HCT116 (cell line): Measurements from ENCODE around the gene MCAT. TPM values are rescaled to one million over a fixed set of nuclear protein-coding genes. Genes with fewer than 3 reads are reported as not detected.

Experiments
- ATAC-seq: fragments of 200-7000 bp; cut with Tn5 transposase; 2 replicates; pipeline ENCODE4 v1.9.1; 2020; ENCODE audit warnings: mild to moderate bottlenecking, moderate library complexity
- BruUV-seq: library from RNA; stranded (reverse); fragments of 400-500 nt; replicated peaks from 2 replicates; lab custom pipeline; 2021; lab: Mats Ljungman, UMichigan
- CTCF ChIA-PET: fragments of 300-600 bp; sonication (Branson Sonifier 250); formaldehyde crosslinking; loops from one replicate; lab custom pipeline; 2021; ENCODE audit warnings: antibody characterized with exemption; lab: Charles Lee
- POLR2A ChIA-PET: fragments of 300-600, 350-600 bp; sonication (Branson Sonifier 250); formaldehyde crosslinking; loops from one replicate; lab custom pipeline; 2021; ENCODE audit warnings: antibody characterized with exemption; lab: Charles Lee
- RAD21 ChIA-PET, 2 experiments: fragments of 300-600 bp; sonication (Branson Sonifier 250); formaldehyde crosslinking; loops; one replicate each; lab custom pipeline; 2023; ENCODE audit warnings: low total read pairs in 2 of 2; ENCODE audit not compliant: uncharacterized antibody in 2 of 2, unreplicated experiment in 2 of 2, low non-redundant PET in 1 of 2; lab: Charles Lee
- DNase-seq: peaks from one replicate; pipeline ENCODE4 v3.0.0-alpha.2; 2010; ENCODE audit warnings: low read depth, low spot score
- H2AFZ ChIP-seq: fragments of 200-600 bp; shearing (Covaris generic), sonication (generic); 2 replicates; pipeline ENCODE4 v1.6.1; 2017; ENCODE audit warnings: low read depth, mixed run types, mixed read lengths, antibody characterized with exemption, low read length; ENCODE audit not compliant: poor library complexity, severe bottlenecking
- H3K27ac ChIP-seq: 2 replicates; pipeline ENCODE4 v1.5.1; 2012; ENCODE audit warnings: low read depth, low read length
- H3K27me3 ChIP-seq: fragments of 200-600 bp; sonication (generic); 2 replicates; pipeline ENCODE4 v1.6.1; 2016; ENCODE audit warnings: mixed run types, low read length, mixed read lengths; ENCODE audit not compliant: insufficient read depth
- H3K36me3 ChIP-seq, 2 experiments: fragments of 200-500 bp in 1 of 2; fragments of 200-600 bp in 1 of 2; sonication (Bioruptor generic) in 1 of 2; sonication (generic) in 1 of 2; 2 replicates each; pipeline versions ENCODE4 v1.5.1 to v1.6.1; 2014 to 2016; ENCODE audit warnings: low read length in 2 of 2, inconsistent platforms in 1 of 2, mixed read lengths in 1 of 2, mixed run types in 1 of 2; ENCODE audit not compliant: insufficient read depth in 2 of 2, control insufficient read depth in 1 of 2
- H3K4me1 ChIP-seq, 2 experiments: fragments of 200-600 bp in 1 of 2; sonication (generic) in 1 of 2; 2 replicates each; pipeline versions ENCODE4 v1.5.1 to v1.6.1; 2012 to 2017; ENCODE audit warnings: low read length in 2 of 2, inconsistent platforms in 1 of 2, mild to moderate bottlenecking in 1 of 2, mixed read lengths in 1 of 2, mixed run types in 1 of 2, moderate library complexity in 1 of 2; ENCODE audit not compliant: insufficient read depth in 2 of 2, control insufficient read depth in 1 of 2
- H3K4me2 ChIP-seq: fragments of 200-600 bp; sonication (generic); 2 replicates; pipeline ENCODE4 v1.6.1; 2017; ENCODE audit warnings: mixed run types, low read length, mixed read lengths
- H3K4me3 ChIP-seq, 2 experiments: fragments of 200-600 bp in 1 of 2; sonication (generic) in 1 of 2; replicated peaks in 1 of 2; 2 replicates each; pipeline ENCODE4 v1.5.1; 2011 to 2016; ENCODE audit warnings: low read length in 2 of 2, control low read depth in 1 of 2, low read depth in 1 of 2, mild to moderate bottlenecking in 1 of 2, mixed read lengths in 1 of 2, mixed run types in 1 of 2
- H3K79me2 ChIP-seq: fragments of 200-600 bp; sonication (generic); 2 replicates; pipeline ENCODE4 v1.6.1; 2017; ENCODE audit warnings: mild to moderate bottlenecking, mixed run types, low read length, moderate library complexity, mixed read lengths; ENCODE audit not compliant: insufficient read depth
- H3K9ac ChIP-seq: fragments of 200-600 bp; sonication (generic); 2 replicates; pipeline ENCODE4 v1.6.1; 2016; ENCODE audit warnings: low read length, mixed read lengths
- H3K9me2 ChIP-seq: fragments of 200-600 bp; sonication (generic), shearing (Covaris generic); 2 replicates; pipeline ENCODE4 v1.6.1; 2017; ENCODE audit warnings: mixed run types, mild to moderate bottlenecking, moderate library complexity; ENCODE audit not compliant: insufficient read depth
- H3K9me3 ChIP-seq, 2 experiments: fragments of 200-500 bp in 1 of 2; fragments of 200-600 bp in 1 of 2; sonication (Bioruptor generic) in 1 of 2; sonication (generic) in 1 of 2; 2 replicates each; pipeline ENCODE4 v1.6.1; 2014 to 2017; ENCODE audit warnings: low read length in 2 of 2, mixed read lengths in 2 of 2, inconsistent platforms in 1 of 2, low read depth in 1 of 2, mild to moderate bottlenecking in 1 of 2, mixed run types in 1 of 2, moderate library complexity in 1 of 2; ENCODE audit not compliant: control insufficient read depth in 1 of 2, insufficient read depth in 1 of 2
- H4K20me1 ChIP-seq: fragments of 200-600 bp; sonication (generic), shearing (Covaris generic); 2 replicates; pipeline ENCODE4 v1.6.1; 2017; ENCODE audit warnings: mixed run types, mild to moderate bottlenecking, moderate library complexity; ENCODE audit not compliant: insufficient read depth
- CBX3 ChIP-seq: IDR thresholded peaks from 2 replicates; pipeline ENCODE4 v1.6.1; 2012; ENCODE audit warnings: low read depth
- CTCF ChIP-seq, 3 experiments: fragments of 200-600 bp in 1 of 3; sonication (generic) in 1 of 3; IDR thresholded peaks in 2 of 3; conservative IDR thresholded peaks in 1 of 3; 2 replicates each; pipeline ENCODE4 v1.5.1; 2012 to 2017; ENCODE audit warnings: low read depth in 2 of 3, low read length in 2 of 3, antibody characterized with exemption in 1 of 3, borderline replicate concordance in 1 of 3, control low read depth in 1 of 3, mild to moderate bottlenecking in 1 of 3, mixed read lengths in 1 of 3, mixed run types in 1 of 3, moderate library complexity in 1 of 3; ENCODE audit not compliant: insufficient read depth in 1 of 3
- EGR1 ChIP-seq: IDR thresholded peaks from 2 replicates; pipeline ENCODE4 v1.6.1; 2012; ENCODE audit warnings: low read depth
- EZH2 ChIP-seq: fragments of 200-600 bp; sonication (generic); IDR thresholded peaks from 2 replicates; pipeline ENCODE4 v1.6.1; 2017; ENCODE audit warnings: antibody characterized with exemption, mixed run types
- EZH2phosphoT487 ChIP-seq: fragments of 200-600 bp; IDR thresholded peaks from 2 replicates; pipeline ENCODE4 v1.6.1; 2018; ENCODE audit warnings: antibody characterized with exemption, borderline replicate concordance
- JUND ChIP-seq: IDR thresholded peaks from 2 replicates; pipeline ENCODE4 v1.6.1; 2012
- POLR2A ChIP-seq: IDR thresholded peaks from 2 replicates; pipeline ENCODE4 v1.7.0; 2011; ENCODE audit warnings: borderline replicate concordance; ENCODE audit not compliant: insufficient read depth, insufficient read length; ENCODE audit errors: extremely low read depth
- POLR2AphosphoS5 ChIP-seq: IDR thresholded peaks from 2 replicates; pipeline ENCODE4 v1.6.1; 2011; ENCODE audit warnings: mild to moderate bottlenecking, low read depth, low read length, moderate library complexity
- RAD21 ChIP-seq: IDR thresholded peaks from 2 replicates; pipeline ENCODE4 v1.6.1; 2012; ENCODE audit warnings: low read depth, mild to moderate bottlenecking
- SIN3A ChIP-seq: IDR thresholded peaks from 2 replicates; pipeline ENCODE4 v1.6.1; 2012; ENCODE audit warnings: low read depth
- SP1 ChIP-seq: IDR thresholded peaks from 2 replicates; pipeline ENCODE4 v1.6.1; 2012; ENCODE audit warnings: low read depth
- SRF ChIP-seq: IDR thresholded peaks from 2 replicates; pipeline ENCODE4 v1.6.1; 2012; ENCODE audit warnings: low read depth
- TCF7L2 ChIP-seq: IDR thresholded peaks from 2 replicates; pipeline ENCODE4 v1.7.0; 2011; ENCODE audit warnings: borderline replicate concordance, inconsistent platforms; ENCODE audit not compliant: insufficient read depth, insufficient read length; ENCODE audit errors: extremely low read depth
- YY1 ChIP-seq: IDR thresholded peaks from 2 replicates; pipeline ENCODE4 v1.6.1; 2011; ENCODE audit warnings: low read length, low read depth, moderate library complexity, mild to moderate bottlenecking; ENCODE audit not compliant: insufficient replicate concordance; ENCODE audit errors: extremely low read depth
- ZFX ChIP-seq: fragments of 450-650 bp; IDR thresholded peaks from 2 replicates; pipeline ENCODE4 v1.6.1; 2017
- ZNF274 ChIP-seq: fragments of 200-500 bp; sonication (Bioruptor generic); IDR thresholded peaks from 2 replicates; pipeline ENCODE4 v1.6.1; 2014; ENCODE audit warnings: mild to moderate bottlenecking, low read depth, low read length, inconsistent platforms
- intact Hi-C: fragments of 100-400 bp; cut with micrococcal nuclease; formaldehyde crosslinking; loops from 2 replicates; pipeline ENCODE4 v1.10.0; 2022
- total RNA-seq: library from RNA; stranded (reverse); gene quantifications from one replicate; pipeline ENCODE4 v1.2.1, GENCODE V29; 2021; ENCODE audit not compliant: unreplicated experiment
- TF ChIP-seq, protein P1 (sequence below): IDR thresholded peaks from 2 replicates; pipeline ENCODE4 v1.6.1; 2012; ENCODE audit warnings: low read depth
- TF ChIP-seq, protein P2 (sequence below): IDR thresholded peaks from 2 replicates; pipeline ENCODE4 v1.6.1; 2012
- TF ChIP-seq, protein P3 (sequence below): IDR thresholded peaks from 2 replicates; pipeline ENCODE4 v1.6.1; 2012
- TF ChIP-seq, protein P4 (sequence below): IDR thresholded peaks from 2 replicates; pipeline ENCODE4 v1.6.1; 2011; ENCODE audit warnings: mild to moderate bottlenecking, low read length, moderate library complexity; ENCODE audit not compliant: insufficient replicate concordance; ENCODE audit errors: extremely low read depth

MCAT gene
- total RNA-seq, 1 experiment from 2014 or later = 34.8 TPM

- no TSS peak for BruUV-seq
- ATAC-seq (peak; percentile 81), DNase-seq (no peak)
- Histone ChIP-seq H2AFZ (peak within 1 kb of the TSS; percentile 77), H3K36me3 (no peaks in the 10 kb centered on the region), H3K27ac (peak within 1 kb of the TSS; percentile 74; the same call in 1 of the 2 replicates), H3K4me3 (peak within 1 kb of the TSS; percentile 65 to 83), H3K4me1 (peaks cover 8 to 18% of the 10 kb centered on the region in 2 experiments), H3K9ac (peak within 1 kb of the TSS; percentile 76), H3K9me2 (no peaks in the 10 kb centered on the region), H3K9me3 (no peaks in the 10 kb centered on the region), H4K20me1 (no peaks in the 10 kb centered on the region), H3K4me2 (peak within 1 kb of the TSS; percentile 97), H3K79me2 (peaks cover 24% of the 10 kb centered on the region; the same call in 1 of the 2 replicates), H3K27me3 (no peaks in the 10 kb centered on the region)
- POLR2A ChIA-PET = interaction anchor here (0.7 to 5.4 kb wide), 4 partner anchors 14 to 834 kb away, joined by 3 to 28 read pairs (median 4); no protein-coding TSS in a partner anchor
- RAD21 ChIA-PET = interaction anchor here in 1 of 2 experiments (0.7 kb wide), 1 partner anchor 35 kb away, joined by 4 read pairs; no protein-coding TSS in a partner anchor
- CTCF ChIA-PET = no interaction called here
- intact Hi-C loops = no loop called here
- TF ChIP-seq ZNF274 = no peak
- peak; percentile 53 for TF ChIP-seq POLR2A
- no peak for TF ChIP-seq YY1
- TF ChIP-seq, protein P1, sequence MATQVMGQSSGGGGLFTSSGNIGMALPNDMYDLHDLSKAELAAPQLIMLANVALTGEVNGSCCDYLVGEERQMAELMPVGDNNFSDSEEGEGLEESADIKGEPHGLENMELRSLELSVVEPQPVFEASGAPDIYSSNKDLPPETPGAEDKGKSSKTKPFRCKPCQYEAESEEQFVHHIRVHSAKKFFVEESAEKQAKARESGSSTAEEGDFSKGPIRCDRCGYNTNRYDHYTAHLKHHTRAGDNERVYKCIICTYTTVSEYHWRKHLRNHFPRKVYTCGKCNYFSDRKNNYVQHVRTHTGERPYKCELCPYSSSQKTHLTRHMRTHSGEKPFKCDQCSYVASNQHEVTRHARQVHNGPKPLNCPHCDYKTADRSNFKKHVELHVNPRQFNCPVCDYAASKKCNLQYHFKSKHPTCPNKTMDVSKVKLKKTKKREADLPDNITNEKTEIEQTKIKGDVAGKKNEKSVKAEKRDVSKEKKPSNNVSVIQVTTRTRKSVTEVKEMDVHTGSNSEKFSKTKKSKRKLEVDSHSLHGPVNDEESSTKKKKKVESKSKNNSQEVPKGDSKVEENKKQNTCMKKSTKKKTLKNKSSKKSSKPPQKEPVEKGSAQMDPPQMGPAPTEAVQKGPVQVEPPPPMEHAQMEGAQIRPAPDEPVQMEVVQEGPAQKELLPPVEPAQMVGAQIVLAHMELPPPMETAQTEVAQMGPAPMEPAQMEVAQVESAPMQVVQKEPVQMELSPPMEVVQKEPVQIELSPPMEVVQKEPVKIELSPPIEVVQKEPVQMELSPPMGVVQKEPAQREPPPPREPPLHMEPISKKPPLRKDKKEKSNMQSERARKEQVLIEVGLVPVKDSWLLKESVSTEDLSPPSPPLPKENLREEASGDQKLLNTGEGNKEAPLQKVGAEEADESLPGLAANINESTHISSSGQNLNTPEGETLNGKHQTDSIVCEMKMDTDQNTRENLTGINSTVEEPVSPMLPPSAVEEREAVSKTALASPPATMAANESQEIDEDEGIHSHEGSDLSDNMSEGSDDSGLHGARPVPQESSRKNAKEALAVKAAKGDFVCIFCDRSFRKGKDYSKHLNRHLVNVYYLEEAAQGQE = no peak
- TF ChIP-seq CTCF (IDR thresholded peaks at IDR 0.05 in 2 of 3, conservative IDR thresholded peaks at IDR 0.05 in 1 of 3; ENCODE audit: borderline replicate concordance in 1 of 3, insufficient read depth in 1 of 3, low read depth in 2 of 3, low read length in 2 of 3) = no peak
- no peak for TF ChIP-seq SIN3A
- TF ChIP-seq EGR1 = no peak
- TF ChIP-seq EZH2 = no peak
- no peak for TF ChIP-seq SP1
- TF ChIP-seq ZFX = no peak
- TF ChIP-seq CBX3 = no peak
- TF ChIP-seq, protein P2, sequence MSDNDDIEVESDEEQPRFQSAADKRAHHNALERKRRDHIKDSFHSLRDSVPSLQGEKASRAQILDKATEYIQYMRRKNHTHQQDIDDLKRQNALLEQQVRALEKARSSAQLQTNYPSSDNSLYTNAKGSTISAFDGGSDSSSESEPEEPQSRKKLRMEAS = peak; percentile 49; the same call in 1 of the 2 replicates
- no peak for TF ChIP-seq JUND
- no peak for TF ChIP-seq SRF
- no peak for TF ChIP-seq TCF7L2
- peak; percentile 11; the same call in 1 of the 2 replicates for TF ChIP-seq RAD21
- TF ChIP-seq, protein P3, sequence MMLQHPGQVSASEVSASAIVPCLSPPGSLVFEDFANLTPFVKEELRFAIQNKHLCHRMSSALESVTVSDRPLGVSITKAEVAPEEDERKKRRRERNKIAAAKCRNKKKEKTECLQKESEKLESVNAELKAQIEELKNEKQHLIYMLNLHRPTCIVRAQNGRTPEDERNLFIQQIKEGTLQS = no peak
- TF ChIP-seq, protein P4, sequence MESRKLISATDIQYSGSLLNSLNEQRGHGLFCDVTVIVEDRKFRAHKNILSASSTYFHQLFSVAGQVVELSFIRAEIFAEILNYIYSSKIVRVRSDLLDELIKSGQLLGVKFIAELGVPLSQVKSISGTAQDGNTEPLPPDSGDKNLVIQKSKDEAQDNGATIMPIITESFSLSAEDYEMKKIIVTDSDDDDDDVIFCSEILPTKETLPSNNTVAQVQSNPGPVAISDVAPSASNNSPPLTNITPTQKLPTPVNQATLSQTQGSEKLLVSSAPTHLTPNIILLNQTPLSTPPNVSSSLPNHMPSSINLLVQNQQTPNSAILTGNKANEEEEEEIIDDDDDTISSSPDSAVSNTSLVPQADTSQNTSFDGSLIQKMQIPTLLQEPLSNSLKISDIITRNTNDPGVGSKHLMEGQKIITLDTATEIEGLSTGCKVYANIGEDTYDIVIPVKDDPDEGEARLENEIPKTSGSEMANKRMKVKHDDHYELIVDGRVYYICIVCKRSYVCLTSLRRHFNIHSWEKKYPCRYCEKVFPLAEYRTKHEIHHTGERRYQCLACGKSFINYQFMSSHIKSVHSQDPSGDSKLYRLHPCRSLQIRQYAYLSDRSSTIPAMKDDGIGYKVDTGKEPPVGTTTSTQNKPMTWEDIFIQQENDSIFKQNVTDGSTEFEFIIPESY = no peak
- peak; percentile 70; the same call in 1 of the 2 replicates for TF ChIP-seq POLR2AphosphoS5
- TF ChIP-seq EZH2phosphoT487 = no peak
These were observed 32.7 kb downstream of the MCAT start, which contains the start of gene BIK for GRCh38 chr22:43110444-43110926. TSS of gene BIK (plus strand) at chr22:43110750. CDS start at chr22:43124023, 13,273 bp downstream.
